Astrocyte of the spinal cord (primary cell): ENCODE data around the gene IQGAP2.
A peak's percentile ranks its signal among the peaks of the same experiment; 100 is the strongest.

Experiments
- DNase-seq: peaks from one replicate; pipeline ENCODE4 v3.0.0; 2011; ENCODE audit warnings: low read depth, low spot score
- H3K4me3 ChIP-seq: 2 replicates; pipeline ENCODE4 v1.5.1; 2011; ENCODE audit warnings: low read depth, mild to moderate bottlenecking, low read length, moderate library complexity
- CTCF ChIP-seq: IDR thresholded peaks from 2 replicates; pipeline ENCODE4 v1.5.1; 2012; ENCODE audit warnings: low read depth, mild to moderate bottlenecking, low read length, inconsistent platforms
- in situ Hi-C: cut with HindIII; loops from 2 replicates; pipeline ENCODE4 v1.10.0; 2017; ENCODE audit warnings: low sequenced_read_pairs

IQGAP2 gene

GRCh38 chr5:76626738-76627137, 223.7 kb downstream of the IQGAP2 start:
- no peak for TF ChIP-seq CTCF
- in situ Hi-C loops: no loop called here
- no peak overlapping the region for H3K4me3 ChIP-seq
- DNase-seq: no peak

GRCh38 chr5:76634661-76635060, 231.6 kb downstream of the IQGAP2 start:
- DNase-seq: no peak
- TF ChIP-seq CTCF: no peak
- H3K4me3 ChIP-seq: no peak overlapping the region
- in situ Hi-C loops: no loop called here

- in situ Hi-C loops: no loop called here
- no peak overlapping the region for H3K4me3 ChIP-seq
- TF ChIP-seq CTCF: no peak
- DNase-seq: no peak
These were observed 234.4 kb downstream of the IQGAP2 start for GRCh38 chr5:76637490-76637889.

GRCh38 chr5:76638479-76638878, 235.4 kb downstream of the IQGAP2 start:
- DNase-seq: no peak
- in situ Hi-C loops: no loop called here
- H3K4me3 ChIP-seq: no peak overlapping the region
- TF ChIP-seq CTCF: no peak

- peak; percentile 82 for DNase-seq
- in situ Hi-C loops: no loop called here
- peak; percentile 81 for TF ChIP-seq CTCF
- H3K4me3 ChIP-seq: no peak overlapping the region
These were observed 238.5 kb downstream of the IQGAP2 start for GRCh38 chr5:76641514-76642120.

GRCh38 chr5:76642390-76643040, 239.4 kb downstream of the IQGAP2 start:
- in situ Hi-C loops: no loop called here
- H3K4me3 ChIP-seq: no peak overlapping the region
- no peak for TF ChIP-seq CTCF
- peak; percentile 62 for DNase-seq
